DMS153 treated with DMSO at 0.1 percent for 48 hours (cell line): ENCODE results near the gene NLRP9.

Experiments used
- DNase-seq: peaks from one replicate; lab custom pipeline; 2025; ENCODE audit not compliant: unreplicated experiment; lab: John Stamatoyannopoulos, UW

The NLRP9 gene

DNA sequence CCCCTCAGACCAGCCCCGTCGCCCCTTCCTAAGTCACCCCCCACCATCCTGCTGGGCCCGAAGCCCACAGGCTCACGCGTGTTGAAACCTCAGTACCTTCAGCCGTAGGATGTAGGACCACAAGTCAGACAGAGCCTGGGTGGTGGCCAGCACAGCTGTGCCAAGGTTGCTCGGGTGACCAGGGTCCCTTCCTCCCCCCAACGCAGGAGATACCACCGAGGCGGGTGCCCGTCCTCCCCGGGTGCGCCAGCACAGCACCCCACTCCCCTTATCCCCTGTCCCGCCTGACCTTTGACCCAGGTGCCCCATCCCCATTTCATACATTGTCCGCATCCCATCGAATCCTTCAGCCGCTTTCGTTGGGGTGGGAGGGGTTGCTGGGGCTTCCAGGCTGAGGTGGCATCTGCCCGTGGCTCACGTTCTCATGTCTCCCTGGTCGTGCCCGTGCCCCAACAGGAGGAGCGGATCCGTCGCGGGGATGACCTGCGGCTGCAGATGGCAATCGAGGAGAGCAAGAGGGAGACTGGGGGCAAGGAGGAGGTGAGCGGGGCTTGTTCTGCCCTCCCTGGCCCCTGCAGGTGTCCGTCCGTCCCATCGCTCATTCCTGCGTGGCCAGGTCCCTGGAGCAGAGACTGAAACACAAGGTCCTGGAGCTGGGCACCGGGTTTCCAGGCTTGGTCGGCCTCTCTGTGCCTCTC is 48.6 kb downstream of the NLRP9 start:
- DNase-seq, result no peak

DNA sequence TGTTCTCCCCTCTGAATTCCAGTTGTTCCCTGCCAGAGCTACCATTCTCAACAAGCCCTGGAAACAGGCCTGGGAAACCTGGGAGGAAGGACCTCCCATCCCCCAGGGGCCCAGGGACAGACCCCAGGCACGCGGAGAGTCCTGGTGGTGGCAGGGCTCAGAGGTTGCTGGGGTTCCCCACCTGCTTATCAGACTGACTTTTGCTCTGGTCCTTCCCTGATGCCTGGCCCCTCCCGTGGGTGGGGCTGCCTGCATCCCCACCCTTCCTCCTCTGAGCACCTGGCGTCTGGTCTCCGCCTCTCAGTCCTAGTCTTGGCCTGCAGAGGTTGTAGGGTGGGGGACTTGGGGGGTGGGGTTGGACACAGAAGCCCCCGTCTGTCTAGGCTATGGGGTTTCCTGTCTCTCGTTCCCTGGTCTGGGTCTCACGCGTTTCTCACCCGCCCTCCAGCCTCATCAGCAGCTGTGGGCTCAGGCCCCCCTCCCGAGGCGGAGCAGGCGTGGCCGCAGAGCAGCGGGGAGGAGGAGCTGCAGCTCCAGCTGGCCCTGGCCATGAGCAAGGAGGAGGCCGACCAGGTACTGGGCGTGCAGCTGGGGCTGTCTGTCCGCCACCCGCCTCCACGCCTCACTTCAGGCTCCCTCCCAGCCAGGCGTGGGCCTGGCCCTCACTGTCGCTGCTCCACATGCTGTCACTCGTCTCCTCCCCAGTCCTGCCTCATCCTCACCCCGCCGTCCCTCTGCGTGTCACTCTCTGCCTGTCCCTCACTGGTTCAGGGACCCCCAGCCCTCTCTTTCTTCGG is 49.6 kb downstream of the NLRP9 start:
- DNase-seq, result peak; percentile 26

DNA sequence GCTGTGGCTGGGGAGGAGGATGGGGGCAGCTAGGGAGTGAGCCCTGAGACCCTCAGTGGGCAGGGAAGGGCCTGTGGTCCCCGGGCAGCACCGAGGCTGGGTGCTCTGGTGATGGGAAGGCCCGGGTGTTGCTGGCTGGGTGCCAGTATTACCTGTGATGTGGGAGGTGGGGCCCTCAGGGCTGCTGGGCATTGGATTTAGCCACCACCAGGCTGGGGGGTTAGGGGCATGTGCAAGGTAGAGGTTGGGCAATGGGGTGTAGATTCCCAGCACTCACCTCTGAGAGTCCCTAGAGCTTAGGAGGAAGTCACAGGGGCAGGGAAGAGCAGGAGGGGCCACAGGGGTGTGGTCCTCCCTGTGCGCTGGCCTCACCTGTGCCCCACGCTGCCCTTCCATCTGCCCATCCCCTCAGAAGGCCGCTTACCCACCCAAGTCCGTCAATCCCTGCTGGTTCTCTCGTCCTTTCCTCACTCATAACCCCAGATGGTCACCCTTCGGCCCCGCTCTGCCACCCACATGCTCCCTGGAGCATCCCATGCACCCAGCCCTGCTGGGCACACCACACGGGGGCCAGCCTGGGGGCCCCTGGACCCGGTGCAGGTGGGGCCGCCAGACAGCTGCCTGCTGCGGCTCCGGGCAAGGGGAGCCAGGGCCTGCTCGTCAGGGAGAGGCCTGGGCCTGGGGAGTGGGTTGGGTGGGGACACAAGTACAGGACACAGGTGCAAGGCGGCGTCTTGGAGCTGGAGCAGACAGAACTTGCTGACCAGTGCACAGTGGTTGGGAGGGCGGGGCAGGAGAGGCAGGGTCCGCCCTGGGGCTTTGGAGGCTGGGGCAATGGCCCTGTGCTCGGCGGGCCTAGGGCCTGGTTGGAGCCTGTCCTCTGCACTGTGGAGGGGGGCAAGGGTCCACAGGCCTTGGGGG is 50.7 kb downstream of the NLRP9 start:
- DNase-seq, result no peak

DNA sequence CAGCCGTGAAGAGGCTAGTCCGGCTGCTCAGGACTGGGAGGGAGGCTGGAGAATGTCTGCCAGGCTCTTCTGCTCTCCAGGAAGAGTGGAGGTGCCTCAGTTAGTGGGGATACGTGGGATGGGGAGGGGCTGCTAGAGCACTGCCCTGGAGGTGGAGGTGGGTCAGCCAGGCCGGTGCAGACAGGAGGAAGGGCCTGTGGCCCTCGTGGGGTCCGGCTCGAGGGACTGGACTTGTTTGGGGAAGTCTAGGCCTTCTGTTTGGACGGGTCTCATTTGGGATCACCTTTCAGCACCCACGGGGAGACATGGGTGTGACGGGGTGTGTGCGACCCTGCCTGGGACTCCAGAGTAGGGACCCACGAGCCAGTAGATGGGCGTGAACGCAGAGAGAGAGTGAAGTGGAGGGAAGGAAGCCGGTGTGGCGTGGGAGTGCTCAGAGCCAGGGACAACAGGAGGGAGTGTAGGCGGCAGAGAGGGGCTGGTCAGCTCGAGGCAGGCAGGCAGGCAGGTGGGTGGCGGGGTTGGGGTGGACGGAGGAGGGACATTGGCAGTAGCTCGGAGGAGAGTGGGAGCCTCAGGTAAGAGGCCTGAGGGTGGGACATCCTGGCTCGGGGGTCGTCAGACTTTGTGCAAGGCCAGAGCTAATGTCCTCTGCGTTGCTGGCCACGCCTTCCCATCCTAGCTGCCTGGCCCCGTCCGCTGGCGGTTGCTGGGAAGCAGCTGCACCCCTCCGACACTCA is 51.7 kb downstream of the NLRP9 start:
- DNase-seq, result no peak

- no peak for DNase-seq
These were observed 52.4 kb downstream of the NLRP9 start for GRCh38 chr19:55685776-55686175.

DNA sequence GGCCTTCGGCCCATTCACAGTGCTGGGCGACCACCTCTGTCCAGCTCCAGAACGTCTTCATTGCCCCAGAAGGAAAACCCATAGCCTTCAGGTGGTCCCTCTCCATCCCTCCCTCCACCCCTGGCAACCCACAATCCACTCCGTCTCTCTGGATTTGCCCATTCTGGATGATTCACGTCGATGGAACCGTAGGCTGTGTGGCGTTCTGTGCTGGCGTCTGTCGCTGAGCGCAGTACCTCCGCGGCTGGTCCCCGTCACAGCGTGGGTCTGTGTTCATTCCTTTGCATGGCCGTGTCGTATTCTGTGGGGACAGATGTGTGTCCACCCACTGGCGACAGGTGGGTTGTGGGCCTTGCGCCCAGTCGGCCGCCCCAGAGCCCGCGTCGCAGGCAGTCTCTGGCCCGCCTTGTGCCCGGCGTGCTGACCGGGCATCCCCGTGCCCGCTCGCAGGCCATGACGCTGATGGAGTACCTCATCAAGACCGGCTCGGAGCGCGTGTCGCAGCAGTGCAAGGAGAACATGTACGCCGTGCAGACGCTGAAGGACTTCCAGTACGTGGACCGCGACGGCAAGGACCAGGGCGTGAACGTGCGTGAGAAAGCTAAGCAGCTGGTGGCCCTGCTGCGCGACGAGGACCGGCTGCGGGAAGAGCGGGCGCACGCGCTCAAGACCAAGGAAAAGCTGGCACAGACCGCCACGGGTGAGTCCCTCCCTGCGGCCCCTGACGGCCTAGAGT is 53.1 kb downstream of the NLRP9 start:
- DNase-seq, result no peak

DNA sequence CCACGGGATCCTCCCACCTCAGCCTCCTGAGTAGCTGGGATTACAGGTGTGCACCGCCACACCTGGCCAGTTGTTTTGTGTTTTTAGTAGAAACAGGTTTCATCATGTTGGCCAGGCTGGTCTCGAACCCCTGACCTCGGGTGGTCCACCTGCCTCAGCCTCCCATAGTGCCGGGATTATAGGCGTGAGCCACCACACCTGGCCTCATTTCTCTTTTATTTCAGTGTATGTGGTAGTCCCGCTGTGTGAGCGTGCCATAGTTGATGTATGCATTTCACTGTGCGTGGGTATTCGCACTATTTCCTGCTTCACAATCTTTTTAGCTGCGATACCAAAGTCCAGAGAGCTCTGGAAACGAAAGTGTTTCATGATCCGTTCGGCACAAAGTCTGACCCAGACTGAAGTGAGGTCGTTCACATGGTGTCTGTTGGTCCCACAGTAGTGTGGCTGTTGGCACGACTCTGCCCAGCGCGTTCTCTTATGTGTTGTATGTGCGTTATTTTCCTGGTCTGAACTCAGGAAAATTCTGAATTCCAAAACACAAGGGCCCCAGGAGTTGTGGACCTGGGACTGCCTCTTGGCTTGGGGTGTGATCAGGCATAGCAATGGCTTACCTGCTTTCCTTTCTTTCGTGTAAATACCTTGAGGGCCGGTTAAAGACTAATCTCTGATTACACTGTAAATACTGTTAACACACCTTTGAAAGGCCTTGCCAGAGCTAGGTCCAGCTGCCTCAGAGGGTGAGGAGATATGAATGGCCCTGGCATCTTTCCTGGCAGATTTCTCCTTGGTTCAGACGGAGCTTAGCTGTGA is 54.5 kb downstream of the NLRP9 start:
- no peak for DNase-seq

GRCh38 chr19:55681131-55682092 is 56.8 kb downstream of the NLRP9 start:
- DNase-seq, result no peak

DNA sequence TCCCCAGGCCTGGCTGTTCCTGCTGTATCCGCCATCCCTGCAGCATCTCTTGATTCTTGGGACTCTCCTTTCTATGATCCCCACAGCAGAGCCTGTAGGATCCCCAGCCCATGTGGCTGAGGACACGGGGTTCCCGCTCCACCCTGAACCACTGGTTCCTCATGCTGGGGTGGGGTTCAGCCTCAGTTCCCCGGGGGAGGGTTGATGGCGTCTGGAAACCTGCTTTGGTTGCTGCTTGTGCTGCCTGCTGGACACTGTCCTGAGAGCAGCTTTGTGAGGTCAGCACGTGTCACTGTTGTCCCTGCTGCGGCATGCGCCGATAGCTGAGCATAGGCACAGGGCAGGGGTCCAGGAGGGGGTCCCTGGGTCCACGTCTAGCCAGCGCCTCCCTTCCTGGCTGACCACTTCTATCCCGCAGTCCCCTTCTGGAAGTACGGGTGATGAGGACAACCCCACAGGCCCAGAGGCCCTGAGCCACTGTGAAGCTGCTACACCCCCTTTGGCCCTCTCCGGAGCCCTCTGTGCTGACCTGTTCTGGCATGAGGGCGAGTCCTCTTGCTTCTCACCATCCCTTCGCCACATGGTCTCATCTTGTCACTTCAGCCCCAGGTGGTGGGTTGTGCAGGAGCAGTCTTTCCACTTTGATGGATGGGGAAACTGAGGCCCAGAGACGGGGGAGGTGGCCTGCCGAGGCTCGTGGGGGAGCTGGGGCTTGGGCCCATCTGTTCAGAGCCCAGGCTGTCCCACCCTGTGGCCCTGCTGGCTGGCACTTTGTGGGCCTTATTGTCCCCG is 57.7 kb downstream of the NLRP9 start:
- DNase-seq, result no peak

DNA sequence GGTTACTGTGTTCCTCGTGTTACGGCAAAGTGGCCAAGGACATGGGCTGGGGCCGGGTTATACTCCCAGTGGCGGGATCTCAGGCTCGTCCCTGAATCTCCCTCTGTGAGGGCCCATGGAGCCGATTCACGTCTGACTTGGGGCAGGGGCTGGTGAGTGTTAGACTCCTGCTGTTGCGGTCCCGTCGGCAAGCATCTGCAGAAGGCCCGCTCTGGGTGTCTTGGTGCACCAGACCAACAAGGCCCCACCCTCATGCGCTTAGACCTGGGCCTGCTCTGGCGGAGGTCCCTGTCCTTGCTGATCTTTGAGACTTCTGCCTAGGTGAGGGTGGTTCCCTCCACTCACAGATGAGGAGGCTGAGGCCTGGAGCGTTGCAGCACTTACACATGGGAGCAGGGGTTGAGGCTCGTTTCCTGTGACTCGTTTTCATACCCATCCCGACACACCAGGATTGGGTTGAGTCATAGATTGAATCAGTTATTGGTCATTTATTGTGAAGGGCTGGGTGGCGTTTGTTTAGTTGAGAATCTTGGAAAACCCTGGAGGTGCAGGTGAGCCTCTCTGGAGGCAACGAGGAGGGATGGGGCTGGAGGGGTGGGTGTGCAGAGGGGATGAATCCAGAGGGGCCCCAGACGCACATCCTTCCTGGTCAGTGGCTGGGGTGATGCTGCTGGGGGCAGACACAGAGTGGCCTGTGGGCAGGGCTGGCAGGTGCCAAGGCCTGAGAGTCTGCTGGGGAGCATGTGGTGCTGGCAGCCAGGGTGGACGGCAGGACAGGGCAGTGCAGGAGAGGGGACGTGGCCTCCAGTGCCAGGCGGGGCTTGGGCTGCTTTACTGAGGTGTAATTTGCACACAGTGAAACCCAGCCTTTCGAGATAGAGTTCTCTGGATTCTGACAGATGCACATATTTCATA is 58.6 kb downstream of the NLRP9 start:
- no peak for DNase-seq

DNA sequence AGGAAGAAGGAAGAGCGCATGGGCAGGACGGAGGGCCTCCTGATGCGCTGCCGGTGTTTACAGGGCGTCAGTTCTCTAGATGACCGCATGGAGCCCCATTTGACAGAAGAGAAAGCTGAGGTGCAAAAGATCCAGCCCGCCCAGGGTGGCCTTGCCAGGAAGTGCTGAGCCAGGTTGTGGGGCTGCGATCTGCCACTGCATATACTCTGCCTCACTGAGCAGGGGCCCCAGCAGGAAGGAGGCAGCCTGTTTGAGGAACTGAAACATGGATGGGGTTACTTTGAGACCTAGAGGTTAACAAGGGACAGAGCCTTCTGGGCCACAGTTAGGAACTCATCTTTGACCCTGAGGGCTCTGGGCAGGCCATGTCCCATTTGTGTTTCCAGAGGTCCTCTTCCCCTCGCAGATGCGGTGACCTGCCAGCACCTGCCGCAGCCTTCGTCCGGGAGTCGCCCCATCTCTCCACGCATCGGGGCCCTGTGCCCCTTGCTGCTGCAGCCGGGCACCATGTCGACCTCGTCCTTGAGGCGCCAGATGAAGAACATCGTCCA is 60.0 kb downstream of the NLRP9 start:
- no peak for DNase-seq

- no peak for DNase-seq
These were observed 60.6 kb downstream of the NLRP9 start for GRCh38 chr19:55677572-55678028.

- no peak for DNase-seq
These were observed 61.2 kb downstream of the NLRP9 start for GRCh38 chr19:55676889-55677505.

GRCh38 chr19:55676383-55676782 is 61.8 kb downstream of the NLRP9 start:
- no peak for DNase-seq

DNA sequence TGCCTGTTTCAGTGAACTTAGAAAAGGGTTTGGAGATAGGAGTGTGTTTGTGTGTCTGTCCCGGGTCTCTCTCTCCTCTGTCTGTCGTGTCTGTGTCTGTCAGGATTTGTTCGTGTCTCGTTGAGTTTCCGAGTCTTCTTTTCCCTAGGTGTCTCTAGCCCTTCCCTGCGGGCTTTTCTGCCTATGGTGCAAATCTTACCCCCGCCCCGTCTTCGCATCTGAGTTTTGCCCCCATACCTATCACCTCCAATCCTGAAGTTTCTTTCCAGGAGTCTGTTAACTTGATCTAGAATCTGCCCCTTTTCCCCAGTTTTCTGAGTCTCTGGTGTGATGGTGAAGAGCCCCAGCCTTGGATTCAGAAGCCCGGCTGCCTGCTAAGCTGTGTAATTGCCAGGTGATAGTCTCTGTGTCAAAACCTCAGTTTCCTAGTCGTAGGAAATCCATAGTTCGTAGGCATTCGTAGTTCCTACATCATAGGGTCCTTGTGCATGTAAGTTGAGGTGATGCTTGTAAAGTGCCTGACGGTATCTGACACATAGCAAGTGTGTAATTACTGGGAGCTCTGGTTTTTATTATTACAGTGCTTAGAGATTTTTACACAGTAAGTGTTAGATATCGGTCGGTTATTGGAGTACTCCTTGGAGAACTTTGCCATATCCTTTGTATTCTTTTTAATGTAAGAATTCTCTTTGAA is 62.4 kb downstream of the NLRP9 start:
- DNase-seq, result no peak
